Epidermal melanocyte (primary cell): Measurements from ENCODE around the gene SAFB.

Source experiments
- DNase-seq: peaks from one replicate; pipeline ENCODE4 v3.0.0; 2011; ENCODE audit warnings: low spot score; ENCODE audit not compliant: insufficient read length

The SAFB gene

DNA sequence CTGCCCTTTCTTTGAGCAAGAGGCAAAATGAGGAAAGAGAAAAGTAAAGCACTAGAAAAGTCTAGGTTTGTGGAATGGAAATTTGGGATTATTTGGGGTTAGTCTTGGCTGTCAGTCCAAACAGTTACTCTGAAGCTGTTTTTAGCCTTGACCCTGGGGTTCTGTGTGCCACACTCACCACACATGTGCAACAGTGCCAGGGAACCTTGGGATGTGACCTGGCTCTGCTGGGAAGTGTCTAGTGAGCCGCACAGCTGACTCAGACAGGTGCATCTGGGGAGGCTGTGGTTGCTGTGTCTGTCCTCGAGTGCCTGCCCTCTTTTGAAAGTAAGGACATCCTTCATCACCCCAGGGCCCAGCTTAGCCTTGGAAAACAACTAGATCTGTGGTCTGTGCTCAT is 41.6 kb downstream of the SAFB start:
- DNase-seq: no peak

- no peak for DNase-seq
Measured at GRCh38 chr19:5665781-5666513, 43.1 kb downstream of the SAFB start.

GRCh38 chr19:5666921-5667610 is 44.2 kb downstream of the SAFB start:
- DNase-seq: no peak

GRCh38 chr19:5667751-5668271 is 44.9 kb downstream of the SAFB start:
- no peak for DNase-seq

- DNase-seq: no peak
Measured at GRCh38 chr19:5669212-5669611, 46.3 kb downstream of the SAFB start.

DNA sequence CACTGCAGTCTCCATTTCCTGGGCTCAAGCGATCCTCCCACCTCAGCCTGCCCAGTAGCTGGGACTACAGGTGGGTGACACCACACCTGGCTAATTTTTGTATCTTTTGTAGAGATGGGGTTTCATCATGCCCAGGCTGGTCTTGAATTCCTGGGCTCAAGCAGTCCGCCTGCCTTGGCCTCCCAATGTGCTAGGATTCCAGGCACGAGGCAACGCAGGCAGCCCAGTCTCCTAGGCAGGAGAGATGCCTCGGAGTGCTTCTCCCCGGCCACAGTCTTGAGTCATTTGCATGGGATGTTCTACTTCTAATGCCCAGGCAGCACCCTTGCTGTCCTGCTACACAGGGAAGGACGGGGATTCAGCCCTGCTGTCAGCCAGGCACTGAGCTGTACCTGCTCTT is 48.7 kb downstream of the SAFB start:
- no peak for DNase-seq

DNA sequence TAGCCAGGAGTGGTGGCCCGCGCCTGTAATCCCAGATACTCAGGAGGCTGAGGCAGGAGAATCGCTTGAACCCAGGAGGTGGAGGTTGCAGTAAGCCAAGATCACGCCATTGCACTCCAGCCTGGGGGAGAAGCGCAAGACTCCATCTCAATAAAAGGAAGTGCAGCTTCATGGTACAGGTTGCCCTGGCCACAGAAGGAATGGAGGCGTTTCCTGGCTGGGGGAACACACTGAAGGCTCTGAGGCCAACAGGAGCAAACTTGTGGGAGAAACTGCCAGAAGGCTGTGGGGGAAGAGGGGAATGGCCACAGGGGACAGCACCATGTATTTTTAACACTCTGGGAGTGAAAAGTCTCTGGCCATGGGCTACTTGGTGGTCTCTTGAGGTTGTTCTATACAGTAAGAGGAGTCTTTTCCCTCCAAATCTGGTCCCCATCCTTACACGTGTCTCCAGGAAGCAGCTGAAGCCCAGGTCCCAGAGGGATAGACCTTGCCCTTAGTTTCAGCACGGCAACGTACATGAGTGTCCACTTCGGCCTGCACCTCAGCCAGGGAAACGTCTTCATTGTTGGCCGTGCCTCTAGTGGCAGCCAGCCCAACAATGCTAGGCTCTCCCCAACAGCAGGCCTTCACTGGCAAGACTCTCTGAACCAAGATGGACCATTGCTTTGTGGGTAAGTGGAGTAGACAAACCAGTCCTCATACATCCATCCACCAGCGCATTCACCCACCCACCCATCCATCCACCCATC is 50.0 kb downstream of the SAFB start:
- DNase-seq: no peak

DNA sequence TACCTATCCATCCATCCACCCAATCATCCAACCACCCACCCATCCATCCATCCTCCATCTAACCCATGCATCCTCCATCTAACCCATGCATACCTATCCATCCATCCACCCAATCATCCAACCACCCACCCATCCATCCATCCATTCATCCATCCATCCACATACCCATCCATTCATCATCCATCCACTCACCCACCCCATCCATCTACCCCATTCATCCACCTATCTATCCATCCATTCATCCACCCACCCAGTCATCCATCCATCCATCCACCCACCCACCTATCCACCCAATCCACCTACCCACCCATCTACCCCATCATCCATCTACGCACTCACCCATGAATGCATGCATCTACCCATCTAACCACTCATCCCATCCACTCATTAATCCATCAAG is 50.9 kb downstream of the SAFB start:
- no peak for DNase-seq

GRCh38 chr19:5674714-5675113 is 51.8 kb downstream of the SAFB start:
- DNase-seq: no peak

DNA sequence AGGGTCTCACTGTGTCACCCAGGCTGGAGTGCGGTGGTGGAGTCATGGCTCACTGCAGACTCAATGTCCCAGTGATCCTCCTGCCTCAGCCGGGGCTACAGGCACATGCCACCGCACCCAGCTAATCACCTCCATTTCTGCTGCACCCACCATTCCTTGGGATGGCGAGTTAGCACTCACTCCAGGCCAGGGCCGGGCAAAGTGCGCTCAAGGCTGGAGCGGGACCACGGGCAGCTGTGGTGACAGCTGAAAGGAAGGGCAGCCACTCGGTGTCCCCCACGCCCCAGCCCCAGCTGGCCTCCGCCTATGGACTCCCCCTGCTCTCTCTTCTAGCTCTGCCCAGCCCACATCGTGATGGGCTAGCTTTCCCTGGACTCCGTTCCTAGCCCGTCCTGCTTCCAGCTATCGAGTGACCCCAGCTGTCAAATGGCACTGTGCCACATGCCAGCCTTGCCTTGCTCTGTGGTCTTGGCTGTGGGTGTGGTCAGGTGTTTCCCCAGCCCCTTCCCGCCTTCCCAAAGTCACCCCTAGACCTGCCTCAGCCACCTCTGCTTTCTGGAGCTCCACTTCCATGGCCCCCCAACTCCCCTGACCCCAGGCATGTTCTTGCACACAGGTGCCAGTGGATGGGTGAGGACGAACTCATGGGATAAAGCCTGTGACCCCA is 53.4 kb downstream of the SAFB start:
- no peak for DNase-seq

DNA sequence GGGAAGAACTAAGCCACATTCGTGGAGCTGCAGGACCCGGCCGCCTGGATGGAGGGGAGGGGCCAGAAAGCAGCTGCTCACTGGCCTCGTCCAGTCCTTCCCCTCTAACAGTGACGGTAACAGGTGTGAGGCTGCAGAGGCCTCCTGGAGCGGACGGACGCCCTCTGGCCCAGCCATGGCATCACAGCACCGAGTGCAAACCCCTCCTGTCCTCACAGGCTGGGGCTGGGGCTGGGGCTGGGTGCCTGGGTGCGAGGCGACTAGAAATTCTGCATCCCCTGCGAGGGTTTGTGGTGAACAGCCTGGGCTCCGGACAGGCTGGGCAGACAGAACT is 53.9 kb downstream of the SAFB start:
- DNase-seq: no peak

DNA sequence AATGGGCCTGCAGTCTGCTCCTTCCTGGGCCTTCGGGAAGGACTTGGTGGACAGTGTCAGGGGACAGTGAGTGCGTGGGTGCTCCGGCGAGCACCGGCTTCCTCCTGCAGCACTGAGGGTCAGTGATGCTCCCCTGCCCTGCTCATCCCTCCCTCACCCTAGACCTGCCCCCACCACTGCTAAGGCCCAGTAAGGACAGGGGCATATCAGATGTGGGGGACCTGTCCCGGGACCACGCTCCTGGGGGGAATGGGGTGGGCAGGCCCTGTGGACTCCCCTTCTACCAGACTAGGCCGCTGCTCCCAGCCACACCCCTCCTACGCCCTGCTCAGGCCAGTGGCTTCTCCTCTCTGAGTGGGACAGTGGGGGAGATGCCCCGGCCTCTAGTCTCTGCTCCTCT is 54.3 kb downstream of the SAFB start:
- no peak for DNase-seq

GRCh38 chr19:5677580-5677979 is 54.7 kb downstream of the SAFB start:
- no peak for DNase-seq

DNA sequence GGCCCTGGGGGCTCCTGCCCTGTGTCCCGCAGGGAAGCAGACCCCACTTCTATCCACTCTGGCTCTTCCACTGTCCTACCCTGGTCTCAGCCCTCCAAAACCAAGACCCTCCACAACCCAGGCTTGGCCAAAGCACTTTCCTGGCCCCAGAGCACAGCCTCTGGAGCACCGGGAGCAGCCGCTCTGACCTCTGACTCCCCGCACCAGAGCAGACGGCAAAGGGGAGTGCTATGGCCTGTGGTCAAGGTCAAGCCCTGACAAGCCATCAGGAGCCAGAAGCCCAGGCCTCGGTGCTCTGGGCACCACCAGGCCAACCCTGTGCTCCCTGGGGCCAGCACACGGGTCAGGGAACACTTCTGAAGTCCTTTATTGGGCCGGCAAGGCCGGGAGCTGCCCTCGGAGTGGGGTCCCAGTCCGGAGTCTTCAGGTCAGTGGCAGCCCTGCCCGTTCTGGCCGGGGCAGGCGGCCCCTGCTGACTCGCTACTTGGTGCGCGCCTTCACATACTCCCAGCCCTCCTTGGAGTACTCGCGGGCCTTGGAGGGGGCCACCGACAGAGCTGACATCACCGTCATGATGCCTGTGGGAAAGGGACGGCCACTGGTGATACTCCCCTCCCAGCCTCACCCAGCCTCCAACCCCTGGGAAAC is 55.3 kb downstream of the SAFB start:
- no peak for DNase-seq

DNA sequence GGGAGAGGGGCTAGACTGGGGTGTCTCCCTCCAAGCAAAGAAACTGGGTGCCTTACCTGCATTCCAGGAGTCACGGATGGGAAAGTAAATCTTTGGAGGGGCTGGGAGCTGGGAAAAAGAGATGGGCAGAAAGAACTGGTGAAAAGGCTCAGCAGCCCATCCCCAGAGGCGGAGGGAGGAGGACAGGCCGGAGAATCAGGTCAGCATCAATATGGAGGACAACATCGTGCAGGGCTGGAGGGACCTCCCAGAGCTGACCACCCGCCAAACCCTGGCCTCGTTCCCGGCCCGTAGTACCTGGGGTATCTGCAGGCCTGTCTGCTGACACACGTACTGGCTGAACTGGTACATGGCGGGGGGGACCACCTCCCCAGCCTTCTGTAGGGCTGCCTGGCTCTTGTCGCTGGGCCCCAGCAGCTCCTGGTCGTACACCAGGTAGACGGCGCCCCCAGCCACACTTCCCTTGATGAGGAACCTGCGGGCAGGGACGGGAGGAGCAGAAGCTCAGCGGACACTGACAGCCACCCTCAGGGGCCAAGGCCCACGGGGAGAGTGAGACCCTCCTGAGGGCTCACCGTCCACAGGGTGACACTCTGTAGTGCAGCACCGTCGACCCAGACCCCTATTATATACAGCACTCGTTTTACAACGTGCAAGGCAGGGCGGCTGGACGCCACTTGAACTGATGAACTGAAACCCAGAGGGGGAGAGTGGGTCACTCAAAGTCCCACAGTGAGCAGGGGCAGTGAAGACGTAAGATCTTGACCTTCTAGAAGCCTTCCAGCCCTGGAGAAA is 56.6 kb downstream of the SAFB start:
- DNase-seq: no peak

DNA sequence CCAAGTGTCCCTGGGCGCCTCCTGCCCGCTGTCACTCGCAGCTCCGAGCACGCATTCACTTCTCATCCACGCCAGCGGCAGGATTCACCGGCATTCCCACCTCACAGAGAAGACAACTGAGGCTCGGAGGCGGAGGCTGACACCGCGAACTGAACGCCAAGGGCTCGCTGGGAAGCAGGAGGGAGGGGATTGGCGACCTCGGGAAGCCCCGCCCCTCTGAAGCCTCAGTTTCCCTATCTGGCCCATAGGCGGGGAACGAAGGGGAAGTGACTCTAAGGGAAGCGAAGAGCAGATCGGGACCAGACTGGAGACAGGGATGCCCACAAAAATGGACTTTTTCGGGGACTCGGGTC is 57.2 kb downstream of the SAFB start:
- DNase-seq: no peak

DNA sequence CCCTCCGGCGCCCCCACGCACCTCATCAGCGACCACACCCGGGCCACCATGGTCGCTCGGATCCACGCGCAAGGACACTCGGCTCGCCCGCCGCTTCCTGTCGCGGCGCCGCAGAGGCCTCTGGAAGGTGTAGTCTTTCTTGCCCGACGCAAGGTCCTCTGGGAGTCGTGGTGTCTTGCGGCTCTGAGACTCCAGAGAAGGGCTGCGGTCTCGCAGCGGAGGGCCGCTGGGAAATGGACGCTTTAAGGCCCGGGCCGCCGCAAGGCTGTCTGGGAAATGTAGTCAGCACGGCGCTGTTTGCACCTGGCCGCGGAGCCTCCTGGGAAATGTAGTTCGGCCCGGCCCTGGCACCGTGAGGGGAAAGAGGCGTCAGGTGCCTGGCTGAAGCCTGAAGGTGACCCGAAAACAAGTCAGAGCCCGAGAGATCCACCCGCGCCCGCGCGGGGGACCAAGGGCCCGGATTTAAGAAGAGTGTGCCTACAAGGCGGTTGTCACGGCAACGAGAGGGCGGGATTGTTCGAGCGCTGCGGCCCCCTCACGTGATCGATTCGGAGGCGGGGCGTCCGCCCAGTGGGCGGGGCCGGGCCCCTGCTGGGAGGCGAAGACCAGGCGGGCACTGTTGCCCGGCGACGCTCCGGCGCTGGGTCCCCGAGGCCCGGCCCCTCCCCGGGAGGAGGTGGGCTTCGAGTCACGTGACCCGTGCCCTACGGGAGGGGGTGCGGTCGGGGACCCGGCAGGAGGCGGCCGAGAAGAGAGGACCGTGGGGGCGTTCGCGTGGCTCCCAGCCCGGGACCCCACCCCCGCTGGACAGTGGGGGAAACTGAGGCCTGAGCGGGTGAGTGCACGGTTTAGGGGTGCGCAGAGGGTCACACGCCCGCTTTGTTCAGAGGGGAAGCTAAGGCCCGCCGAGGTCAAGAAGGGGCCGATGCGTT is 57.8 kb downstream of the SAFB start, which contains the start of the genes HSD11B1L and MICOS13:
TSS of gene HSD11B1L (plus strand) at position 591 of the 932 bp plus-strand sequence. CDS start 3,806 bp downstream, outside the sequence.
TSS of gene MICOS13 (minus strand) at position 80 of the 932 bp plus-strand sequence. CDS start at position 50, 30 bp downstream.
- peak; percentile 97 for DNase-seq

DNA sequence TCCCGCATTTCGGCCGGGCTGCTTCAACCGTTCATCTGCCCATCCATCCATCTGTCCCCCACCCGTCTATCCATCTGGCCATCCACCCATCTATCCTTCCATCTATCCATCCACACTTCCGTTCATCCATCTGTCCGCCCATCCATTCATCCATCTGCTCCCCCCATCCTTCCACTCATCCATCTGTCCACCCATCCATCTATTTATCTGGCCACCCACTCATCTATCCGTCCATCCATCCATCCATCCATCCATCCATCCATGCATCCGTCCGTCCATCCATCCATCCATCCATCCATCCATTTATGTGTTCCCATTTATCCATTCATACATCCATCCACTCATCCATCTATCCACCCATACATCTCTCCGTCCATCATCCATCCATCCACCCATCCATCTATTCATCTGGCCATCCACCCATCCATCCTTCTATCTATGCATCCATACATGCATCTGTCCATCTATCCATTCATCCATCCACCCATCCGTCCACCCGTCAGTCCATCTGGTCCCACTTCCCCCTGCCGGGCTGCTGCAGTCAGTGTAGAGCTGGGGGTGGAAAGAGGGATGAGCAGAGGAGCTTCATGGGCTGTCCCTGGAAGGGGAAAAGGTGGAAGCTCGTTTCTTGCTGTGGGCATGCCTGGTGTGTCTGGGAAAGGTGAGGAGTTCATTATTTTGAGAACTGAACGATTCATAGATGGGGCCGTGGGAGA is 58.7 kb downstream of the SAFB start:
- no peak for DNase-seq

- DNase-seq: no peak
Measured at GRCh38 chr19:5682107-5682482, 59.2 kb downstream of the SAFB start.
